Measurements from ENCODE around the gene C9orf72.

The C9orf72 gene

GRCh38 chr9:27537756-27538155 lies 35.5 kb downstream of the C9orf72 start:
- no peak for DNase-seq

GRCh38 chr9:27537027-27537435 lies 36.2 kb downstream of the C9orf72 start:
- DNase-seq, result no peak

GRCh38 chr9:27536168-27536567 lies 37.1 kb downstream of the C9orf72 start:
- no peak for DNase-seq

- DNase-seq, result peak; percentile 11
Measured at GRCh38 chr9:27535701-27536118, 37.6 kb downstream of the C9orf72 start.

GRCh38 chr9:27534658-27535209 lies 38.5 kb downstream of the C9orf72 start:
- DNase-seq, result no peak

GRCh38 chr9:27534131-27534530 lies 39.1 kb downstream of the C9orf72 start:
- DNase-seq, result no peak

GRCh38 chr9:27533311-27533710 lies 40.0 kb downstream of the C9orf72 start:
- DNase-seq, result no peak

GRCh38 chr9:27532046-27532445 lies 41.2 kb downstream of the C9orf72 start:
- no peak for DNase-seq

GRCh38 chr9:27530915-27531755 lies 42.1 kb downstream of the C9orf72 start:
- DNase-seq, result no peak

GRCh38 chr9:27529316-27530278 lies 43.7 kb downstream of the C9orf72 start, which contains the start of gene MOB3B:
TSS of gene MOB3B (minus strand) at chr9:27529814. CDS start at chr9:27455550, 74,264 bp downstream.
- peak; percentile 79 for DNase-seq

- peak; percentile 40 for DNase-seq
Measured at GRCh38 chr9:27528886-27529315, 44.4 kb downstream of the C9orf72 start.

GRCh38 chr9:27528076-27528885 lies 45.0 kb downstream of the C9orf72 start:
- peak; percentile 70 for DNase-seq

- DNase-seq, result no peak
Measured at GRCh38 chr9:27527702-27528075, 45.6 kb downstream of the C9orf72 start.

GRCh38 chr9:27524236-27524635 lies 49.0 kb downstream of the C9orf72 start, which contains the start of gene IFNK:
TSS of gene IFNK (plus strand) at chr9:27524290. CDS start at chr9:27524337, 47 bp downstream.
- peak; percentile 14 for DNase-seq

GRCh38 chr9:27523141-27523540 lies 50.1 kb downstream of the C9orf72 start:
- no peak for DNase-seq

GRCh38 chr9:27520986-27521385 lies 52.3 kb downstream of the C9orf72 start:
- no peak for DNase-seq

- DNase-seq, result no peak
Measured at GRCh38 chr9:27519466-27520465, 53.5 kb downstream of the C9orf72 start.

- no peak for DNase-seq
Measured at GRCh38 chr9:27518809-27519208, 54.5 kb downstream of the C9orf72 start.

- DNase-seq, result no peak
Measured at GRCh38 chr9:27518006-27518405, 55.3 kb downstream of the C9orf72 start.

GRCh38 chr9:27514551-27514950 lies 58.7 kb downstream of the C9orf72 start:
- no peak for DNase-seq

- DNase-seq, result no peak
Measured at GRCh38 chr9:27511771-27512170, 61.5 kb downstream of the C9orf72 start.

All from activated CD4-positive, alpha-beta T cell treated with anti-CD3 and anti-CD28 coated beads, Interleukin-10, Interleukin-2, amounts not matched to agents 100 ng/mL and 50 ng/mL, durations not matched to agents 16 hours and 8 hours (primary cell).